K562 (cell line): ENCODE results near the gene PEX5. TPM values are rescaled to one million over a fixed set of nuclear protein-coding genes. Genes with fewer than 3 reads are reported as not detected.

Source experiments
- ATAC-seq: fragments of 200-7000 bp; cut with Tn5 transposase; 3 replicates; pipeline ENCODE4 v1.9.1; 2020; ENCODE audit warnings: moderate library complexity
- BruUV-seq: library from RNA; stranded (reverse); fragments of 400-500 nt; replicated peaks from 2 replicates; lab custom pipeline; 2021; lab: Mats Ljungman, UMichigan
- CTCF ChIA-PET: fragments of 300-600 bp; formaldehyde crosslinking; extraction: SDS; loops from one replicate; lab custom pipeline; 2021; ENCODE audit warnings: low intra/inter-chr PET ratio; lab: Yijun Ruan, JAX
- POLR2A ChIA-PET: fragments of 300-600, 350-650 bp; sonication (Branson Sonifier 250); formaldehyde crosslinking; extraction: SDS; loops from one replicate; lab custom pipeline; 2021; ENCODE audit warnings: antibody characterized with exemption, inconsistent platforms; lab: Yijun Ruan, JAX
- DNase-seq, 4 experiments: peaks; one replicate each; pipeline versions ENCODE4 v3.0.0 to v3.0.0-alpha.2; 2011 to 2018; ENCODE audit warnings: low spot score in 3 of 4, mixed read lengths in 3 of 4; ENCODE audit errors: extremely low read depth in 1 of 4
- FAIRE-seq: peaks from 2 replicates; lab custom pipeline; 2011; peaks lifted over from hg19 to GRCh38; lab: Jason Lieb, UNC
- H2AFZ ChIP-seq: 2 replicates; pipeline ENCODE4 v1.6.0; 2011; ENCODE audit warnings: low read depth, low read length, control low read depth, inconsistent platforms
- H3K27ac ChIP-seq: fragments of 200-600 bp; 3 replicates; pipeline ENCODE4 v1.8.0; 2011; ENCODE audit warnings: low read depth, mild to moderate bottlenecking, control low read depth, inconsistent platforms, low read length, moderate library complexity, mixed read lengths; ENCODE audit errors: extremely low read depth
- H3K27me3 ChIP-seq, 2 experiments: fragments of 300-600 bp in 1 of 2; 2 replicates in 1 of 2; 3 replicates in 1 of 2; pipeline versions ENCODE4 v1.6.0 to v1.8.0; 2011; ENCODE audit warnings: inconsistent platforms in 2 of 2, low read length in 2 of 2, mild to moderate bottlenecking in 1 of 2, mixed read lengths in 1 of 2, moderate library complexity in 1 of 2; ENCODE audit not compliant: control insufficient read depth in 2 of 2, insufficient read depth in 2 of 2
- H3K36me3 ChIP-seq: fragments of 300-600 bp; 3 replicates; pipeline ENCODE4 v1.8.0; 2011; ENCODE audit warnings: mild to moderate bottlenecking, low read length, inconsistent platforms; ENCODE audit not compliant: control insufficient read depth, insufficient read depth
- H3K4me1 ChIP-seq, 2 experiments: fragments of 200-600 bp in 1 of 2; replicated peaks in 1 of 2; 2 replicates in 1 of 2; 3 replicates in 1 of 2; pipeline versions ENCODE4 v1.5.1 to v1.8.0; 2011; ENCODE audit warnings: inconsistent platforms in 2 of 2, low read length in 2 of 2, mild to moderate bottlenecking in 1 of 2, mixed read lengths in 1 of 2, moderate library complexity in 1 of 2; ENCODE audit not compliant: control insufficient read depth in 2 of 2, insufficient read depth in 2 of 2
- H3K4me2 ChIP-seq: 2 replicates; pipeline ENCODE4 v1.6.1; 2011; ENCODE audit warnings: low read length, control low read depth, inconsistent platforms, mixed read lengths; ENCODE audit not compliant: insufficient read depth
- H3K4me3 ChIP-seq: fragments of 200-600 bp; sonication (generic), shearing (Covaris generic); 2 replicates; pipeline ENCODE4 v1.5.1; 2016; ENCODE audit warnings: control low read depth, inconsistent platforms
- H3K79me2 ChIP-seq: fragments of 200-600 bp; 3 replicates; pipeline ENCODE4 v1.8.0; 2011; ENCODE audit warnings: low read length, inconsistent platforms; ENCODE audit not compliant: control insufficient read depth, insufficient read depth
- H3K9ac ChIP-seq, 2 experiments: 2 replicates each; pipeline versions ENCODE4 v1.6.0 to v1.6.1; 2011; ENCODE audit warnings: low read depth in 2 of 2, low read length in 2 of 2, control low read depth in 1 of 2, inconsistent platforms in 1 of 2, mild to moderate bottlenecking in 1 of 2, mixed read lengths in 1 of 2; ENCODE audit not compliant: insufficient read depth in 1 of 2
- H3K9me1 ChIP-seq: one replicate; pipeline ENCODE4 v1.6.0; 2011; ENCODE audit warnings: inconsistent platforms, mild to moderate bottlenecking, low read length, moderate library complexity; ENCODE audit not compliant: control insufficient read depth, insufficient read depth
- H3K9me3 ChIP-seq: replicated peaks from 2 replicates; pipeline ENCODE4 v1.5.1; 2011; ENCODE audit warnings: low read depth, low read length, inconsistent platforms; ENCODE audit not compliant: control insufficient read depth, insufficient read depth
- H4K20me1 ChIP-seq: replicated peaks from 2 replicates; pipeline ENCODE4 v1.6.1; 2011; ENCODE audit warnings: low read length, inconsistent platforms, mixed read lengths; ENCODE audit not compliant: control insufficient read depth, insufficient read depth
- ESRRB ChIP-seq: fragments of 250-450 bp; sonication (Bioruptor Pico); IDR thresholded peaks from 2 replicates; pipeline ENCODE4 v1.5.0; 2020; ENCODE audit warnings: mild to moderate bottlenecking, moderate library complexity, borderline replicate concordance
- GTF2E2 ChIP-seq: fragments of 200-800 bp; sonication (Bioruptor generic); IDR thresholded peaks from 2 replicates; pipeline ENCODE4 v1.6.1; 2016; ENCODE audit warnings: missing genetic modification characterization, missing compliant biosample characterization
- POLR2AphosphoS2 ChIP-seq: IDR thresholded peaks from 2 replicates; pipeline ENCODE4 v1.6.1; 2012; ENCODE audit warnings: low read length, improper control_type of control experiment
- RFX1 ChIP-seq: fragments of 450-650 bp; IDR thresholded peaks from 2 replicates; pipeline ENCODE4 v1.6.1; 2016; ENCODE audit warnings: mild to moderate bottlenecking, moderate library complexity
- SMARCB1 ChIP-seq: IDR thresholded peaks from 2 replicates; pipeline ENCODE4 v1.6.1; 2011; ENCODE audit warnings: improper control_type of control experiment, low read depth; ENCODE audit not compliant: insufficient read length
- WGBS: fragments of 100-300 bp; shearing (Covaris generic); methylation state at CpG from one replicate; pipeline ENCODE4 v1.1.6; 2016; ENCODE audit warnings: low coverage, mixed read lengths; ENCODE audit not compliant: insufficient coverage; ENCODE audit errors: missing lambda C conversion rate; 5-methylcytosine and 5-hydroxymethylcytosine counted together
- in situ Hi-C: fragments of 300-500 bp; cut with MboI; formaldehyde crosslinking; loops from 4 replicates; pipeline ENCODE4 v1.15.0; 2018; ENCODE audit warnings: inconsistent platforms, mixed read lengths
- intact Hi-C: fragments of 100-400 bp; cut with micrococcal nuclease; formaldehyde crosslinking; loops from 2 replicates; pipeline ENCODE4 v1.14.2; 2022
- polyA plus RNA-seq, 8 experiments: library from polyadenylated mRNA; depleted of rRNA in 4 of 8; stranded (reverse) in 5 of 8; unstranded in 3 of 8; fragments of >200 nt; fragmentation: Nextera tagmentation in 2 of 8; fragmentation: Illumina TruSeq in 1 of 8; extraction: Ambion mirVana in 2 of 8; extraction: Trizol in 1 of 8; gene quantifications; 2 replicates each; pipeline versions ENCODE4 v1.2.1 to v1.2.3, GENCODE V29; 2011 to 2014; ENCODE audit warnings: inconsistent platforms in 1 of 8, missing spikeins in 1 of 8
- total RNA-seq, 7 experiments: library from RNA; depleted of rRNA in 6 of 7; stranded (reverse); fragments of >200 nt in 6 of 7; fragmentation: Illumina TruSeq in 2 of 7; extraction: Trizol in 2 of 7; gene quantifications; 2 replicates each; pipeline versions ENCODE4 v1.2.1 to v1.2.3, GENCODE V29; 2011 to 2021; ENCODE audit warnings: low replicate concordance in 1 of 7

The PEX5 gene
- total and polyA plus RNA-seq, 9 of the 15 experiments (the other 6 are each of a cell fraction or from before 2014, with no cell fraction given): 1.4 to 26.1 (median 14.0) TPM

GRCh38 chr12:7190268-7191055, 976 bp downstream of the PEX5 start:
- H3K4me1 ChIP-seq: peaks cover 16 to 17% of the 10 kb centered on the region in 2 experiments; a peak in 4 of 5 replicates
- no TSS peak for BruUV-seq
- peak overlapping the region; percentile 69 for H3K4me3 ChIP-seq
- no peaks in the 10 kb centered on the region for H3K27me3 ChIP-seq
- no peaks in the 10 kb centered on the region for H3K9me1 ChIP-seq
- FAIRE-seq (no peak), DNase-seq (peak in 1 of 4 experiments; percentile 9), ATAC-seq (peak; percentile 11)
- in situ Hi-C loops: no loop called here
- intact Hi-C loops: no loop called here
- no peaks in the 10 kb centered on the region for H3K9me3 ChIP-seq
- TF ChIP-seq POLR2AphosphoS2 (no peak), RFX1 (peak; percentile 60), GTF2E2 (tag) (no peak), SMARCB1 (no peak), ESRRB (no peak)
- ChIA-PET POLR2A (no interaction called here), CTCF (interaction anchor here (0.6 kb wide), 1 partner anchor 49 kb away, joined by 3 read pairs; no protein-coding TSS in a partner anchor)
- 37% methylated on average over 8 of the region's 17 CpGs for WGBS
- H3K79me2 ChIP-seq: peaks cover 14% of the 10 kb centered on the region
- H3K27ac ChIP-seq: peak overlapping the region; percentile 65; the same call in 1 of the 3 replicates
- H3K36me3 ChIP-seq: peaks cover 40% of the 10 kb centered on the region
- peak overlapping the region; percentile 63 to 93 for H3K9ac ChIP-seq
- peak overlapping the region; percentile 93 for H3K4me2 ChIP-seq
- H4K20me1 ChIP-seq: no peaks in the 10 kb centered on the region
- peak overlapping the region; percentile 79; the same call in 1 of the 2 replicates for H2AFZ ChIP-seq
